GM20000 (cell line): ENCODE data around the gene SLC37A1.

Experiments
- DNase-seq: peaks from one replicate; pipeline ENCODE4 v3.0.0; 2012; ENCODE audit warnings: low spot score
- CTCF ChIP-seq: IDR thresholded peaks from 2 replicates; pipeline ENCODE4 v1.5.1; 2012; ENCODE audit warnings: mild to moderate bottlenecking, control low read depth; ENCODE audit errors: extremely low read depth, missing control alignments

SLC37A1 gene

GRCh38 chr21:42527127-42527488, 13.5 kb downstream of the SLC37A1 start:
- no peak for TF ChIP-seq CTCF
- no peak for DNase-seq

GRCh38 chr21:42527489-42528158, 14.0 kb downstream of the SLC37A1 start:
- peak; percentile 64 for DNase-seq

GRCh38 chr21:42530167-42530518, 16.5 kb downstream of the SLC37A1 start:
- TF ChIP-seq CTCF, result no peak
- DNase-seq, result no peak

More at GRCh38 chr21:42527489-42528158, 14.0 kb downstream of the SLC37A1 start:
- TF ChIP-seq CTCF, result no peak

- no peak for DNase-seq
- no peak for TF ChIP-seq CTCF
These were observed 18.1 kb downstream of the SLC37A1 start for GRCh38 chr21:42531771-42532170.

GRCh38 chr21:42532466-42533181, 19.0 kb downstream of the SLC37A1 start:
- DNase-seq, result peak; percentile 64
- no peak for TF ChIP-seq CTCF

- DNase-seq, result no peak
- no peak for TF ChIP-seq CTCF
These were observed 19.8 kb downstream of the SLC37A1 start for GRCh38 chr21:42533306-42533962.

- no peak for TF ChIP-seq CTCF
- no peak for DNase-seq
These were observed 20.3 kb downstream of the SLC37A1 start for GRCh38 chr21:42533963-42534355.
